Measurements from ENCODE around the gene KCNT1.

KCNT1 gene

GRCh38 chr9:135749171-135750045 is 47.4 kb downstream of the KCNT1 start:
- no peak for DNase-seq

- no peak for DNase-seq
These were observed 48.8 kb downstream of the KCNT1 start for GRCh38 chr9:135750786-135751185.

GRCh38 chr9:135751501-135751900 is 49.5 kb downstream of the KCNT1 start:
- DNase-seq, result no peak

- DNase-seq, result no peak
These were observed 50.6 kb downstream of the KCNT1 start for GRCh38 chr9:135752281-135753204.

GRCh38 chr9:135753391-135754105 is 51.6 kb downstream of the KCNT1 start:
- DNase-seq, result no peak

- DNase-seq, result no peak
These were observed 54.6 kb downstream of the KCNT1 start for GRCh38 chr9:135756576-135756975.

GRCh38 chr9:135757356-135757755 is 55.4 kb downstream of the KCNT1 start:
- DNase-seq, result no peak

GRCh38 chr9:135758056-135758455 is 56.1 kb downstream of the KCNT1 start:
- DNase-seq, result no peak

- DNase-seq, result no peak
These were observed 56.9 kb downstream of the KCNT1 start for GRCh38 chr9:135758870-135759269.

- no peak for DNase-seq
These were observed 57.8 kb downstream of the KCNT1 start for GRCh38 chr9:135759676-135760300.

GRCh38 chr9:135760465-135760864 is 58.5 kb downstream of the KCNT1 start:
- no peak for DNase-seq

GRCh38 chr9:135761150-135761844 is 59.3 kb downstream of the KCNT1 start:
- DNase-seq, result no peak

- DNase-seq, result no peak
These were observed 59.8 kb downstream of the KCNT1 start for GRCh38 chr9:135761845-135762168.

- DNase-seq, result no peak
These were observed 60.9 kb downstream of the KCNT1 start for GRCh38 chr9:135762921-135763320.

- no peak for DNase-seq
These were observed 61.9 kb downstream of the KCNT1 start for GRCh38 chr9:135763716-135764446.

GRCh38 chr9:135764731-135765130 is 62.7 kb downstream of the KCNT1 start:
- DNase-seq, result no peak

GRCh38 chr9:135765416-135765815 is 63.4 kb downstream of the KCNT1 start:
- no peak for DNase-seq

- DNase-seq, result no peak
These were observed 64.3 kb downstream of the KCNT1 start for GRCh38 chr9:135766251-135766650.

- no peak for DNase-seq
These were observed 64.7 kb downstream of the KCNT1 start for GRCh38 chr9:135766707-135767106.

GRCh38 chr9:135768516-135769218 is 66.7 kb downstream of the KCNT1 start:
- no peak for DNase-seq

All from activated CD4-positive, alpha-beta T cell treated with anti-CD3 and anti-CD28 coated beads, Interleukin-10, Interleukin-2, amounts not matched to agents 100 ng/mL and 50 ng/mL, durations not matched to agents 16 hours and 8 hours (primary cell).